Measurements from ENCODE around the gene ACVR1. TPM values are rescaled to one million over a fixed set of nuclear protein-coding genes. Genes with fewer than 3 reads are reported as not detected.

ACVR1 gene
- total and polyA plus RNA-seq, 2 of the 13 experiments (the other 11 are each of a cell fraction or from before 2014, with no cell fraction given) = 2.3 to 5.4 TPM

- TF ChIP-seq, protein P1, sequence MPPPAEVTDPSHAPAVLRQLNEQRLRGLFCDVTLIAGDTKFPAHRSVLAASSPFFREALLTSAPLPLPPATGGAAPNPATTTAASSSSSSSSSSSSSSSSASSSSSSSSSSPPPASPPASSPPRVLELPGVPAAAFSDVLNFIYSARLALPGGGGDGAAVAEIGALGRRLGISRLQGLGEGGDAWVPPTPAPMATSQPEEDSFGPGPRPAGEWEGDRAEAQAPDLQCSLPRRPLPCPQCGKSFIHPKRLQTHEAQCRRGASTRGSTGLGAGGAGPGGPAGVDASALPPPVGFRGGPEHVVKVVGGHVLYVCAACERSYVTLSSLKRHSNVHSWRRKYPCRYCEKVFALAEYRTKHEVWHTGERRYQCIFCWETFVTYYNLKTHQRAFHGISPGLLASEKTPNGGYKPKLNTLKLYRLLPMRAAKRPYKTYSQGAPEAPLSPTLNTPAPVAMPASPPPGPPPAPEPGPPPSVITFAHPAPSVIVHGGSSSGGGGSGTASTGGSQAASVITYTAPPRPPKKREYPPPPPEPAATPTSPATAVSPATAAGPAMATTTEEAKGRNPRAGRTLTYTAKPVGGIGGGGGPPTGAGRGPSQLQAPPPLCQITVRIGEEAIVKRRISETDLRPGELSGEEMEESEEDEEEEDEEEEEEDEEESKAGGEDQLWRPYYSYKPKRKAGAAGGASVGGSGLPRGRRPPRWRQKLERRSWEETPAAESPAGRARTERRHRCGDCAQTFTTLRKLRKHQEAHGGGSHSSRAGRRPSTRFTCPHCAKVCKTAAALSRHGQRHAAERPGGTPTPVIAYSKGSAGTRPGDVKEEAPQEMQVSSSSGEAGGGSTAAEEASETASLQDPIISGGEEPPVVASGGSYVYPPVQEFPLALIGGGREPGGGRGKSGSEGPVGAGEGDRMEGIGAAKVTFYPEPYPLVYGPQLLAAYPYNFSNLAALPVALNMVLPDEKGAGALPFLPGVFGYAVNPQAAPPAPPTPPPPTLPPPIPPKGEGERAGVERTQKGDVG (CRISPR knock-in tag; IDR thresholded peaks at IDR 0.05; ENCODE audit: borderline replicate concordance) = no peak
- TF ChIP-seq ZNF503 (CRISPR knock-in tag; IDR thresholded peaks at IDR 0.05) (no peak), SMAD3 (CRISPR knock-in tag; IDR thresholded peaks at IDR 0.05) (no peak), ZNF652 (CRISPR knock-in tag; IDR thresholded peaks at IDR 0.05; ENCODE audit: borderline replicate concordance, low read depth) (no peak), ZNF644 (CRISPR knock-in tag; IDR thresholded peaks at IDR 0.05; ENCODE audit: low read depth) (peak; percentile 75), NFIC (IDR thresholded peaks at IDR 0.05; ENCODE audit: low read length) (no peak), ZSCAN30 (CRISPR knock-in tag; IDR thresholded peaks at IDR 0.05) (no peak), ZSCAN31 (CRISPR knock-in tag; IDR thresholded peaks at IDR 0.05; ENCODE audit: low read depth) (no peak), FOXP1 (IDR thresholded peaks at IDR 0.05) (no peak), FOXP1 (CRISPR knock-in tag; IDR thresholded peaks at IDR 0.05) (peak; percentile 57; the same call in 1 of the 2 replicates), NRL (CRISPR knock-in tag; IDR thresholded peaks at IDR 0.05; ENCODE audit: borderline replicate concordance) (no peak), ZNF773 (CRISPR knock-in tag; IDR thresholded peaks at IDR 0.05; ENCODE audit: borderline replicate concordance) (no peak), LCORL (IDR thresholded peaks at IDR 0.05) (0 out of 2 replicates have a peak, but pooled peaks have one; percentile 15), LCORL (CRISPR knock-in tag; IDR thresholded peaks at IDR 0.05) (no peak), POGZ (CRISPR knock-in tag; IDR thresholded peaks at IDR 0.05) (peak; percentile 49; the same call in 1 of the 2 replicates), MTERF4 (CRISPR knock-in tag; IDR thresholded peaks at IDR 0.05) (no peak)
- TF ChIP-seq, protein P2, sequence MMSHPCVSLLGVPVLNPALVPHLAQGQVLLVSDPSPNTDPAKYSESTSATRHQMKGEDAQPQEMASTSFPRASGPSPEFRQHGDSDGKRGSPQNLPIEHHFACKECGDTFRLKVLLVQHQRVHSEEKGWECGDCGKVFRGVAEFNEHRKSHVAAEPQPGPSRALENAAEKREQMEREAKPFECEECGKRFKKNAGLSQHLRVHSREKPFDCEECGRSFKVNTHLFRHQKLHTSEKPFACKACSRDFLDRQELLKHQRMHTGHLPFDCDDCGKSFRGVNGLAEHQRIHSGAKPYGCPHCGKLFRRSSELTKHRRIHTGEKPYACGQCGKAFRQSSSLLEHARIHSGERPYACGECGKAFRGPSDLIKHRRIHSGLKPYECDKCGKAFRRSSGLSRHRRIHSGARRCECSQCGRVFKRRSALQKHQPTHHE (CRISPR knock-in tag; IDR thresholded peaks at IDR 0.05; ENCODE audit: borderline replicate concordance) = no peak
- TF ChIP-seq, protein P3, sequence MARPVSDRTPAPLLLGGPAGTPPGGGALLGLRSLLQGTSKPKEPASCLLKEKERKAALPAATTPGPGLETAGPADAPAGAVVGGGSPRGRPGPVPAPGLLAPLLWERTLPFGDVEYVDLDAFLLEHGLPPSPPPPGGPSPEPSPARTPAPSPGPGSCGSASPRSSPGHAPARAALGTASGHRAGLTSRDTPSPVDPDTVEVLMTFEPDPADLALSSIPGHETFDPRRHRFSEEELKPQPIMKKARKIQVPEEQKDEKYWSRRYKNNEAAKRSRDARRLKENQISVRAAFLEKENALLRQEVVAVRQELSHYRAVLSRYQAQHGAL (CRISPR knock-in tag; IDR thresholded peaks at IDR 0.05; ENCODE audit: not compliant biosample characterization) = no peak
- TF ChIP-seq, protein P4, sequence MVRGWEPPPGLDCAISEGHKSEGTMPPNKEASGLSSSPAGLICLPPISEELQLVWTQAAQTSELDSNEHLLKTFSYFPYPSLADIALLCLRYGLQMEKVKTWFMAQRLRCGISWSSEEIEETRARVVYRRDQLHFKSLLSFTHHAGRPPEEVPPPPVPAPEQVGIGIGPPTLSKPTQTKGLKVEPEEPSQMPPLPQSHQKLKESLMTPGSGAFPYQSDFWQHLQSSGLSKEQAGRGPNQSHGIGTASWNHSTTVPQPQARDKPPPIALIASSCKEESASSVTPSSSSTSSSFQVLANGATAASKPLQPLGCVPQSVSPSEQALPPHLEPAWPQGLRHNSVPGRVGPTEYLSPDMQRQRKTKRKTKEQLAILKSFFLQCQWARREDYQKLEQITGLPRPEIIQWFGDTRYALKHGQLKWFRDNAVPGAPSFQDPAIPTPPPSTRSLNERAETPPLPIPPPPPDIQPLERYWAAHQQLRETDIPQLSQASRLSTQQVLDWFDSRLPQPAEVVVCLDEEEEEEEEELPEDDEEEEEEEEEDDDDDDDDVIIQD (CRISPR knock-in tag; IDR thresholded peaks at IDR 0.05; ENCODE audit: low read depth) = 0 out of 2 replicates have a peak, but pooled peaks have one; percentile 40
Measured at GRCh38 chr2:157866666-157867642, 9.2 kb downstream of the ACVR1 start (continued).
